Endothelial cell (in vitro differentiated cells): Measurements from ENCODE around the gene KRTAP2-1. TPM values are rescaled to one million over a fixed set of nuclear protein-coding genes. Genes with fewer than 3 reads are reported as not detected.
"Not testable (repeated sequence)": the region's sequence is repeated elsewhere in the genome, so short reads cannot be mapped to it uniquely, and the experiment has no call there.

ENCODE experiments used
- DNase-seq: peaks from one replicate; pipeline ENCODE4 v3.0.0; 2021; ENCODE audit warnings: low spot score
- H3K27ac Mint-ChIP-seq: one replicate; pipeline ENCODE4 v1.8.0; 2021; ENCODE audit warnings: mixed read lengths, inconsistent platforms; ENCODE audit not compliant: unreplicated experiment
- H3K27me3 Mint-ChIP-seq: one replicate; pipeline ENCODE4 v1.8.0; 2021; ENCODE audit warnings: mild to moderate bottlenecking, moderate library complexity, mixed read lengths, inconsistent platforms; ENCODE audit not compliant: unreplicated experiment
- H3K36me3 Mint-ChIP-seq: one replicate; pipeline ENCODE4 v1.8.0; 2021; ENCODE audit warnings: mild to moderate bottlenecking, low read depth, mixed read lengths, inconsistent platforms; ENCODE audit not compliant: unreplicated experiment
- H3K4me1 Mint-ChIP-seq: one replicate; pipeline ENCODE4 v1.8.0; 2021; ENCODE audit warnings: mild to moderate bottlenecking, mixed read lengths, inconsistent platforms; ENCODE audit not compliant: unreplicated experiment
- H3K4me3 Mint-ChIP-seq: one replicate; pipeline ENCODE4 v1.8.0; 2021; ENCODE audit warnings: mild to moderate bottlenecking, mixed read lengths, inconsistent platforms; ENCODE audit not compliant: unreplicated experiment
- H3K9me3 Mint-ChIP-seq: one replicate; pipeline ENCODE4 v1.8.0; 2021; ENCODE audit warnings: mixed read lengths, inconsistent platforms; ENCODE audit not compliant: unreplicated experiment
- CTCF ChIP-seq: fragments of 200-600 bp; sonication (generic); IDR thresholded peaks from one replicate; pipeline ENCODE4 v1.5.0; 2021; ENCODE audit warnings: antibody characterized with exemption; ENCODE audit not compliant: unreplicated experiment
- total RNA-seq: library from RNA; stranded (reverse); fragmentation: NEBNext Ultra II Directional; extraction: Animal tissue kit (Norgen Biotek cat#: 25700); gene quantifications from one replicate; pipeline ENCODE4 v1.2.1, GENCODE V29; 2021; ENCODE audit not compliant: unreplicated experiment

Gene KRTAP2-1
- total RNA-seq, 1 donor from 2014 or later, result not detected

- H3K27me3 Mint-ChIP-seq, result no peaks in the 10 kb centered on the region
Observed at GRCh38 chr17:41054025-41054424, 6.9 kb upstream of the KRTAP2-1 start.

GRCh38 chr17:41052566-41052965 is 5.5 kb upstream of the KRTAP2-1 start:
- Mint-ChIP-seq H3K27me3 (no peaks in the 10 kb centered on the region), H3K36me3 (no peaks in the 10 kb centered on the region), H3K4me1 (no peaks in the 10 kb centered on the region)

More at GRCh38 chr17:41054025-41054424, 6.9 kb upstream of the KRTAP2-1 start:
- no peak overlapping the region for H3K4me3 Mint-ChIP-seq
- no peak overlapping the region for H3K27ac Mint-ChIP-seq
- H3K4me1 Mint-ChIP-seq, result no peaks in the 10 kb centered on the region
- H3K36me3 Mint-ChIP-seq, result no peaks in the 10 kb centered on the region
- no peak for TF ChIP-seq CTCF
- H3K9me3 Mint-ChIP-seq, result no peaks in the 10 kb centered on the region
- no peak for DNase-seq

GRCh38 chr17:41049110-41049509 is 2.0 kb upstream of the KRTAP2-1 start:
- Mint-ChIP-seq H3K4me1 (no peaks in the 10 kb centered on the region), H3K27me3 (peaks cover 1% of the 10 kb centered on the region), H3K9me3 (no peaks in the 10 kb centered on the region), H3K27ac (no peak overlapping the region), H3K36me3 (no peaks in the 10 kb centered on the region), H3K4me3 (no peak overlapping the region)
- no peak for DNase-seq
- no peak for TF ChIP-seq CTCF

More at GRCh38 chr17:41052566-41052965, 5.5 kb upstream of the KRTAP2-1 start:
- Mint-ChIP-seq H3K9me3 (no peaks in the 10 kb centered on the region), H3K27ac (no peak overlapping the region), H3K4me3 (no peak overlapping the region)
- no peak for TF ChIP-seq CTCF
- no peak for DNase-seq

- no peak overlapping the region for H3K27ac Mint-ChIP-seq
- TF ChIP-seq CTCF, result no peak
- no peaks in the 10 kb centered on the region for H3K9me3 Mint-ChIP-seq
- peaks cover 1% of the 10 kb centered on the region for H3K27me3 Mint-ChIP-seq
- H3K4me3 Mint-ChIP-seq, result no peak overlapping the region
- DNase-seq, result no peak
- no peaks in the 10 kb centered on the region for H3K36me3 Mint-ChIP-seq
- no peaks in the 10 kb centered on the region for H3K4me1 Mint-ChIP-seq
Observed at GRCh38 chr17:41048441-41048840, 1.3 kb upstream of the KRTAP2-1 start.

GRCh38 chr17:41042953-41043352 is 4.2 kb downstream of the KRTAP2-1 start:
- TF ChIP-seq CTCF, result no peak
- H3K4me3 Mint-ChIP-seq, result no peak overlapping the region
- no peaks in the 10 kb centered on the region for H3K36me3 Mint-ChIP-seq
- no peak for DNase-seq
- no peaks in the 10 kb centered on the region for H3K9me3 Mint-ChIP-seq
- H3K27ac Mint-ChIP-seq, result no peak overlapping the region
- peaks cover 3% of the 10 kb centered on the region for H3K27me3 Mint-ChIP-seq
- no peaks in the 10 kb centered on the region for H3K4me1 Mint-ChIP-seq

- not testable (repeated sequence) for H3K4me1 Mint-ChIP-seq, H3K36me3 Mint-ChIP-seq, H3K9me3 Mint-ChIP-seq, H3K27me3 Mint-ChIP-seq, DNase-seq, H3K27ac Mint-ChIP-seq, H3K4me3 Mint-ChIP-seq
Observed at GRCh38 chr17:41040783-41041571, 6.1 kb downstream of the KRTAP2-1 start, which contains the start of gene KRTAP1-1. Gene KRTAP1-1, minus strand, starts transcription at chr17:41041450. Its CDS starts 53 bp downstream, at chr17:41041397.
